ENCODE results near the gene COL20A1. TPM values are rescaled to one million over a fixed set of nuclear protein-coding genes. Genes with fewer than 3 reads are reported as not detected.

The COL20A1 gene
- total RNA-seq, 6 experiments from 2014 or later: not detected

DNA sequence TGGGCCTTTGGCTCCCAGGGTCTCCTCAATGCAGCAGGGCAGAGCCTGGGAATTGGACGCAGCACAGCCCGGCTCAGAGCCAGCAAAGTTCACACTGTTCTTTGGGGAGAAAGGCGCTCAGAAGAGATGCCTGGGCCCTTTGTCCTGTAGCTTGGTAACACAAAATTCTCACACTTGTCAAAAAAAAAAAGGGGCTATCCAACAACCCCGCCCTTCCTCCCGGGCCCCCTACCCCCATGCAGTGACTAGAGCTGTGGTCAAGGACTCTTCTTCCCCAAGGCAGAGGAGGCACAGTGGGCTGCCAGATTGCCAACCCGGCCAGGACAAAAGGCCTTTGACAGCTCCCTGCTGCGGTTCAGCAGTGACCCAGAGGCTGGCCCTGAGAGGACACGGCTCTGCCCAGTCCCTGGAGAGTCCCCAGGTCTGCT lies 40.7 kb upstream of the COL20A1 start:
- 41% methylated on average over 2 of the region's 8 CpGs for WGBS (ENCODE audit: insufficient coverage, low coverage, low lambda C conversion rate, missing lambda C conversion rate)
- ATAC-seq: no peak
- H3K4me1 ChIP-seq: no peaks in the 10 kb centered on the region
- peaks cover 0 to 9% of the 10 kb centered on the region in 2 donors for H3K27me3 ChIP-seq
- DNase-seq: no peak
- H3K27ac ChIP-seq: no peak overlapping the region
- TF ChIP-seq, protein P1, sequence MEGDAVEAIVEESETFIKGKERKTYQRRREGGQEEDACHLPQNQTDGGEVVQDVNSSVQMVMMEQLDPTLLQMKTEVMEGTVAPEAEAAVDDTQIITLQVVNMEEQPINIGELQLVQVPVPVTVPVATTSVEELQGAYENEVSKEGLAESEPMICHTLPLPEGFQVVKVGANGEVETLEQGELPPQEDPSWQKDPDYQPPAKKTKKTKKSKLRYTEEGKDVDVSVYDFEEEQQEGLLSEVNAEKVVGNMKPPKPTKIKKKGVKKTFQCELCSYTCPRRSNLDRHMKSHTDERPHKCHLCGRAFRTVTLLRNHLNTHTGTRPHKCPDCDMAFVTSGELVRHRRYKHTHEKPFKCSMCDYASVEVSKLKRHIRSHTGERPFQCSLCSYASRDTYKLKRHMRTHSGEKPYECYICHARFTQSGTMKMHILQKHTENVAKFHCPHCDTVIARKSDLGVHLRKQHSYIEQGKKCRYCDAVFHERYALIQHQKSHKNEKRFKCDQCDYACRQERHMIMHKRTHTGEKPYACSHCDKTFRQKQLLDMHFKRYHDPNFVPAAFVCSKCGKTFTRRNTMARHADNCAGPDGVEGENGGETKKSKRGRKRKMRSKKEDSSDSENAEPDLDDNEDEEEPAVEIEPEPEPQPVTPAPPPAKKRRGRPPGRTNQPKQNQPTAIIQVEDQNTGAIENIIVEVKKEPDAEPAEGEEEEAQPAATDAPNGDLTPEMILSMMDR (IDR thresholded peaks at IDR 0.05): no peak
- H3K4me3 ChIP-seq: no peak overlapping the region
- H3K36me3 ChIP-seq: no peaks in the 10 kb centered on the region
- intact Hi-C loops (cut with DNase I): no loop called here
- H3K9me3 ChIP-seq: no peaks in the 10 kb centered on the region

DNA sequence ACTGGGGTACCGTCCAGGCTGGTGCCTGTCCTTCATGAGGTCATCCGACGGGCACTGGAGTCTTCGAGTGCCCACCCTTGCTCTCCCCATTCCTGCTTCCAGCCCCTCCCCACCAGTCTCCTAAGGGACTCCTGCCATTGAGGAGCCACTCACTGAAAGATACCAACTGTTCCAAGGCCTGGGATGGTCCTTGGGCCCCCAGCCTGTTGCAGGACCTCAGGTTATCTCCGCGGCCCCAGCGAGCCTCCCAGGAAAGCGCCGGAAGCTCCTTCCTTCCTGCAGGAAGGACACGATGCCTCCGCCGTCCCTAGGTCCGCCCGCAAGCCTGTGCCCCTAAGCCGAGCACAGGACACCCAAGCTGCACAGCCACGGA lies 39.9 kb upstream of the COL20A1 start:
- no peaks in the 10 kb centered on the region for H3K36me3 ChIP-seq
- H3K4me1 ChIP-seq: no peaks in the 10 kb centered on the region
- WGBS (ENCODE audit: insufficient coverage, low coverage, low lambda C conversion rate, missing lambda C conversion rate): 0% methylated on average over 1 of the region's 16 CpGs
- H3K4me3 ChIP-seq: no peak overlapping the region
- no peak for ATAC-seq
- H3K27me3 ChIP-seq: peaks cover 0 to 9% of the 10 kb centered on the region in 2 donors
- DNase-seq: no peak
- intact Hi-C loops (cut with DNase I): no loop called here
- no peak overlapping the region for H3K27ac ChIP-seq
- no peaks in the 10 kb centered on the region for H3K9me3 ChIP-seq
- TF ChIP-seq POLR2A (IDR thresholded peaks at IDR 0.05): no peak
- TF ChIP-seq, protein P1 (IDR thresholded peaks at IDR 0.05): no peak

DNA sequence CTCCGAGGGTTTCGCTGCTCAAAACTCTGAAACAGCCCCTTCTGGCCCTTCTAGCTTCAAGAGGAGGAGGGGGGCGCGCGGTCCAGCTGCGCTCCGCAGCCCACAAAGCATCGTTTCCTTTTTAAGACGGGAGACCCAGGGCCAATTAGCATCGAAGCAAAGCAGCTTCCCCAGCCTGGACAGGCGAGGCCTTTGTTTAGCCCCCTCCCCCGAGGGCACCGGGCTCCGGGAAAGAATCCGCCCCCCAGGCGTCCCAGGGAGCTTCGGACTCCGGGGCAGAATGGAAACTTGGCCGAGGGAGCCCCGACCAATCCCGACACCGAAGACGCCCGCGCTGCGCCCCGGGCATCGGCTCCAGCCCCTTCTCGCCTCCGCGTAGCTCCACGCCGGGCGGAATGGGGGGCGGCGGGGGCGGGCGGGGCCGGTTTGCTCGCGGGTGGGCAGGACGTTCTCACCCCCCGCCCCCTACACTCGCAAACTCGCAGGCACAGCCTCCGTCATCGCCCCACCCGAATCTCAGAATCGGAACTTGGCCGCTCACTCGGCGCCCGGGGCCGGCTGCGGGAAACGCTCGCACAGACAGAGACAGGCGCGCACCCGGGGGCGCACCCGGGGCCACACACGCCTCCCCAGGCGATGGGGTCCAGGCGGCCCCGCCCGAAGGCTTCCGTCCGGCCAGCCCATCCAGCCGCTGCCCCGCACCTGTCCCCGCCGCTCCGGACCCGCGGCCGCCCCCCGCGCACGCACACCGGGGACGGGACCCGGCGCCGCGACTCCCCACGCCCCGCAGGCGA lies 39.4 kb upstream of the COL20A1 start:
- peaks cover 0 to 9% of the 10 kb centered on the region in 2 donors for H3K27me3 ChIP-seq
- no peak for ATAC-seq
- 0% methylated on average over 15 of the region's 89 CpGs for WGBS (ENCODE audit: insufficient coverage, low coverage, low lambda C conversion rate, missing lambda C conversion rate)

DNA sequence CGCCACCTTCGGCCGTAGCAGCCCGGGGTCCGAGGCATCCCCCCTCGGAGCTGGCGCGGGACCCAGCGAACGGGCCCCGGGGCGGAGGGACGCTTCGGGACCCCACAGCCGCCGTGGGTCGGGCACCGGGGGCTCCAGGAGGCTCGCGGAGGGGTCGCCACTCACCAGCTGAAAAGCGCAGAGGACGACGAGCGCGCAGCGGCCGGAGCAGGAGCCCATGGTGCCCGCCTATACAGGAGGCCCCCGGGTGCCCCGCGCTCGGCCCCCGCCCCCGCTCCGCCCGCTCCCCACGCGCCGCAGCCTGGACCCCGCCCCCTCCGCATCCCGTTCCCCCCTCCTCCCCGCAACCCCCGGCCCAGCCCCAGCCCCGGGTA lies 38.8 kb upstream of the COL20A1 start, which contains the start of gene NKAIN4:
Gene NKAIN4, minus strand, starts transcription at position 232 of the 374 bp plus-strand sequence. Its CDS starts 13 bp downstream, at position 219.
- Histone ChIP-seq H3K36me3 (no peaks in the 10 kb centered on the region), H3K9me3 (no peaks in the 10 kb centered on the region), H3K4me3 (no peak within 1 kb of the TSS), H3K27ac (no peak within 1 kb of the TSS), H3K4me1 (no peaks in the 10 kb centered on the region), H3K27me3 (peaks cover 0 to 9% of the 10 kb centered on the region in 2 donors)
- ATAC-seq: no peak
- no peak for TF ChIP-seq POLR2A (IDR thresholded peaks at IDR 0.05)
- TF ChIP-seq, protein P1 (IDR thresholded peaks at IDR 0.05): no peak
- 0% methylated on average over 3 of the region's 46 CpGs for WGBS (ENCODE audit: insufficient coverage, low coverage, low lambda C conversion rate, missing lambda C conversion rate)
- intact Hi-C loops (cut with DNase I): no loop called here
- no peak for DNase-seq

More for the DNA sequence above, 39.4 kb upstream of the COL20A1 start:
- Histone ChIP-seq H3K4me3 (no peak overlapping the region), H3K9me3 (no peaks in the 10 kb centered on the region), H3K27ac (no peak overlapping the region), H3K4me1 (no peaks in the 10 kb centered on the region), H3K36me3 (no peaks in the 10 kb centered on the region)
- DNase-seq: no peak
- intact Hi-C loops (cut with DNase I): no loop called here
- TF ChIP-seq POLR2A (IDR thresholded peaks at IDR 0.05): no peak
- TF ChIP-seq, protein P1 (IDR thresholded peaks at IDR 0.05): no peak

Data from right lobe of liver (tissue), 6 donors.